IgD-negative memory B cell (primary cell): ENCODE measurements around the gene NELFA. TPM values are rescaled to one million over a fixed set of nuclear protein-coding genes. Genes with fewer than 3 reads are reported as not detected.
"Not testable (repeated sequence)": the region's sequence is repeated elsewhere in the genome, so short reads cannot be mapped to it uniquely, and the experiment has no call there.

Source experiments
- H3K27ac Mint-ChIP-seq, 3 donors: one replicate each; pipeline ENCODE4 v1.8.0; 2020 to 2022; ENCODE audit warnings: mild to moderate bottlenecking in 3 of 3, mixed read lengths in 3 of 3, moderate library complexity in 1 of 3
- H3K27me3 Mint-ChIP-seq: one replicate; pipeline ENCODE4 v1.8.0; 2021; ENCODE audit warnings: mixed read lengths
- H3K36me3 Mint-ChIP-seq: one replicate; pipeline ENCODE4 v1.8.0; 2020; ENCODE audit warnings: mild to moderate bottlenecking, mixed read lengths
- H3K4me1 Mint-ChIP-seq, 3 donors: one replicate each; pipeline ENCODE4 v1.8.0; 2020 to 2022; ENCODE audit warnings: mixed read lengths in 3 of 3, mild to moderate bottlenecking in 1 of 3
- H3K4me3 Mint-ChIP-seq, 4 donors: one replicate each; pipeline ENCODE4 v1.8.0; 2020 to 2022; ENCODE audit warnings: mild to moderate bottlenecking in 4 of 4, mixed read lengths in 4 of 4, moderate library complexity in 3 of 4
- H3K9me3 Mint-ChIP-seq, 3 donors: one replicate each; pipeline ENCODE4 v1.8.0; 2020 to 2021; ENCODE audit warnings: mixed read lengths in 3 of 3, mild to moderate bottlenecking in 1 of 3
- polyA plus RNA-seq: library from polyadenylated mRNA; unstranded; fragments of 300-500 nt; fragmentation: Illumina TruSeq; gene quantifications from one replicate; pipeline ENCODE4 v1.2.3, GENCODE V29; 2021

NELFA gene
- polyA plus RNA-seq, 1 donor from 2014 or later, result 44.7 TPM

DNA sequence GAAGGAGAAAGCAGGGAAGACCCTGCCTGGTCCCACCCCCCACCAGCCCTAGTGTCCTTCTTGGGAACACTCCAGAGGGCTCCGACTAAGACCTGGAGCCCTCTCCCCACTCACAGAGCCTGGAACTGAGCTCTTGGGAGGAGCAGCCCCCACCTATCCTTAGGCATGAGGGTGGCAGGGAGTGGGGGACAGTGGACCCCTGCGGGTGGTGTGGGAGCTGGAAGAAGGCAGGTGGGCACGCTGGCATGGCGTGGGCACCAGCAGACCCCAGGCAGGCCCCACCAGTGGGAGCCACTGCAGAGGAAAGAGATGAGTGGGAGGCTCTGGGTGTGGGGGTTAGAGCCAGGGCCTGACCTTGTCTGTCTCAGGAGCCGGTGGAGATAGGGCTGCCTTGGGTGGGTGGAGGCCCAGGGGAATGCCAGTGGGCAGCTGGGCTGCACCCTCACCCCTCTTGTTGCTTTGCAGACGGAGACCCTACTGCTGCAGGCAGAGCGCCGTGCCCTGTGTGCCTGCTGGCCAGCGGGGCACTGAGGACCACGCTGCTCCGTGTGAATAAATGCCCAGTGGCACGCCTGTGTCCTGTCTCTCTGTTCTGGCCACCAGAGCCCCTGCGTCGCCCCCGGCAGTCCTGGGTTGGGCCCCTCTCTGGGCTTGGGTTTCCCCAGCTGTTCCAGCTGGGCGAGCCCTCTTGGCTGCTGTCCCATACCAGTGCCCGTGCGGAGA, 34.8 kb upstream of the NELFA start:
- peaks cover 0 to 2% (median 0%) of the 10 kb centered on the region in 3 donors for H3K4me1 Mint-ChIP-seq
- no peaks in the 10 kb centered on the region for H3K9me3 Mint-ChIP-seq
- H3K27ac Mint-ChIP-seq, result peak overlapping the region in 1 of 3 donors; percentile 58
- peaks cover 22% of the 10 kb centered on the region for H3K27me3 Mint-ChIP-seq
- peak overlapping the region; percentile 23 to 76 (median 46) for H3K4me3 Mint-ChIP-seq
- H3K36me3 Mint-ChIP-seq, result no peaks in the 10 kb centered on the region

DNA sequence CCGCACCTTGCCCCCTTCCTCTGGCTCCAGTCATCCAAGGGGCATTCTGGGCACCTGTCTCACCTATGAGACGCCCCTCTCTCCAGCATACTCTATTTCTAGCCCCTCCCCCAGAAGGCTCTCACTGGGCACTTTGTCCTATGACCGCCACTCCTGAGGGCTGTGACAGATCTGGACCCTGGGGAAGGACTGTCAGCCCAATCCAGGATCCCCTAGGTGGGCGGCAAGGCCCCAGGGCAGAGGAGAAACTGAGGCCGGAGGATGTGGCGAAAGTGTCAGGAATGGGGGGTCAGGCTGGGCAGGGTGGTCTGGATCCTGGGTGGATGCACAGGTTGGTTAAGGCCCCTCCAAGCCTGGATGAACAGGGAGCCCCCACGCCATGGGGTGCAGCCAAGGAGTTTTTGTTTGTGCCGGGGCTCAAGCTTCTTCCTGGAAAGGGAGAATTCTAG, 34.2 kb upstream of the NELFA start:
- Mint-ChIP-seq H3K4me1 (peaks cover 0 to 2% (median 0%) of the 10 kb centered on the region in 3 donors), H3K27me3 (peaks cover 19% of the 10 kb centered on the region), H3K36me3 (no peaks in the 10 kb centered on the region), H3K27ac (no peak overlapping the region), H3K4me3 (peak overlapping the region; percentile 57 to 89 (median 75)), H3K9me3 (no peaks in the 10 kb centered on the region)

- Mint-ChIP-seq H3K27me3 (peaks cover 18% of the 10 kb centered on the region), H3K4me3 (peak overlapping the region; percentile 57 to 95 (median 83)), H3K27ac (no peak overlapping the region), H3K4me1 (peaks cover 0 to 2% (median 0%) of the 10 kb centered on the region in 3 donors), H3K9me3 (no peaks in the 10 kb centered on the region), H3K36me3 (no peaks in the 10 kb centered on the region)
Observed at GRCh38 chr4:2042204-2042946, 33.6 kb upstream of the NELFA start.

DNA sequence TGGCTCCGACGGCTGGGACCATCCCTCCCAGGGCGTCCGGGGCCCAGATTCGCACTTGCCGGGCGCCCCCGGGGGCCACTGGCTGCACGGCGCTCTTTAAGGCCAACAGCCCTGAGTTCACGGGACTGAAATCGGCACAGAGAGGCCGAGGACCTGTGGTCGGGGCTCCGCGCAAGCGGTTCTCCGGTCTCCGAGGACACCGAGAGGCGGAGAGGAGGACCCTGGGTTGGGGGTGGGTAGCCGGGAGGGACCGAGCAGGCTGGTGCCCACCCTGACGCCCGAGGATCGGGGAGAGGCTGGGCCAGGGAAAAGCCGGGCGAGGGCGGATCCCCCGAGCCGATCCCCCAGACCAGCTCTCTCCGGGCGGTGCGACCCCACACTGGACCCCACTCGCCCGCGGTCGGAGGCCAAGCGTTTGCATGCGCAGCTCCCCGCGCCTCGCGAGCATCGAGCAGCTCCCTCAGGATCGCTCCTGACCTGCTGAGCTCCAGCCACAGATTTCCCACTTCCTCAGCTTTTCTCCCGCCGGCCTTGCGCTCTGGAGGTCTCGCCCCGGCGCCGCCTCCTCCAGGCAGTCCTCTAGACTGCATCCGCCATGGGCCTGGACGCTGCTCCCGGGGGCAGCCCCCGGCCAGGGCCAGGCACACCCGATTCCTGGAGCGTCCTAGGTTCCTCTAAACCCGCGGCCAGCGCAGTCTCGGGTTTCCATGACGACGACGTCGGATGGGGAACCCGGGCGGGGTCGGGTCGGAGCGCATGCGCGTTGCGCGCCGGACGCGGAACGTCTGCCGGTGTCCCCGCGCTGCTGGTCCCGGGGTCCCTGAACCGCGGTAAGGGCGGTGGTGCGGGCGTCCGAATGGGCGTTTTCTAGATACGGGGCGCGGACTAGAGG, 32.7 kb upstream of the NELFA start:
- peaks cover 0 to 2% (median 0%) of the 10 kb centered on the region in 3 donors for H3K4me1 Mint-ChIP-seq
- H3K4me3 Mint-ChIP-seq, result peak overlapping the region; percentile 83 to 95 (median 88)
- H3K9me3 Mint-ChIP-seq, result no peaks in the 10 kb centered on the region
- H3K36me3 Mint-ChIP-seq, result no peaks in the 10 kb centered on the region
- H3K27me3 Mint-ChIP-seq, result peaks cover 21% of the 10 kb centered on the region
- peak overlapping the region in 2 of 3 donors; percentile 76 to 81 for H3K27ac Mint-ChIP-seq

- Mint-ChIP-seq H3K9me3 (no peaks in the 10 kb centered on the region), H3K27me3 (peaks cover 16% of the 10 kb centered on the region), H3K27ac (peak overlapping the region in 1 of 3 donors; percentile 39), H3K4me1 (peaks cover 0 to 2% (median 0%) of the 10 kb centered on the region in 3 donors), H3K36me3 (no peaks in the 10 kb centered on the region), H3K4me3 (peak overlapping the region; percentile 17 to 85 (median 55))
Observed at GRCh38 chr4:2040391-2041238, 31.8 kb upstream of the NELFA start.

DNA sequence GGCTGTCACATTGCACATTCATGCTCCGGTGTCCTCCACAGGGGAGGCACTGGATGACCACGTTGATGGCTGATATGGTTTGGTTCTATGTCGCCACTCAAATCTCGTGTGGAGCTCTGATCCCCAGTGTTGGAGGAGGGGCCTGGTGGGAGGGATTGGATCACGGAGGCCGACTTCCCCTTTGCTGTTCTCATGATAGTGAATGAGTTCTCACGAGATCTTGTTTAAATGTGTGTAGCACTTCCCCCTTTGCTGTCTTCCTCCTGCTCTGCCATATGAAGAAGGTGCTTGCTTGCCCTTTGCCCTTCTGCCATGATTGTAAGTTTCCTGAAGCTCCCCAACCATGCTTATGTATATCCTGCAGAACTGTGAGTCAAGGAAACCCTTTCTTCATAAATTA, 28.1 kb upstream of the NELFA start:
- Mint-ChIP-seq H3K4me1 (peaks cover 0 to 2% (median 0%) of the 10 kb centered on the region in 3 donors), H3K36me3 (no peaks in the 10 kb centered on the region), H3K27me3 (peaks cover 30% of the 10 kb centered on the region), H3K27ac (no peak overlapping the region), H3K9me3 (no peaks in the 10 kb centered on the region), H3K4me3 (no peak overlapping the region)

DNA sequence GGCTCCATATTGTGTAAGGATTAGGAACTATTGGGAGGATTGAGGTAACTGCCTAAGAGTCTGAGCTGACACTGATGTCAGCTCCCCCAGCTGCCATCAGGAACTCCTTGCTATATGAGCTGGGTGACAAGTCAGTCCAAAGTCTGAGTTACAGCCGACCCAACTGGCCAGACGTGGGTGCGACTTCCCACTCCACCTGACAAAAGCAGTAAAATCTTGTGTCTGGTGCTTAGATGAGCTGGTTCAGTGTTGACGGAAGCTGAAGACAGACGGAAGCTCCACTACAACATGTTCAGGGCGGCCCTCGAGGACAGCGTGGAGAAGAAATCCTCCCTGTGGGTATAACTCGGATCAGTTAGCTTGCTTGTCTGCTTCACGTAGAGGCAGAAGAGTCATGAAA, 27.6 kb upstream of the NELFA start:
- Mint-ChIP-seq H3K36me3 (no peaks in the 10 kb centered on the region), H3K4me1 (no peaks in the 10 kb centered on the region), H3K27ac (no peak overlapping the region), H3K27me3 (peaks cover 28% of the 10 kb centered on the region), H3K4me3 (no peak overlapping the region), H3K9me3 (no peaks in the 10 kb centered on the region)

DNA sequence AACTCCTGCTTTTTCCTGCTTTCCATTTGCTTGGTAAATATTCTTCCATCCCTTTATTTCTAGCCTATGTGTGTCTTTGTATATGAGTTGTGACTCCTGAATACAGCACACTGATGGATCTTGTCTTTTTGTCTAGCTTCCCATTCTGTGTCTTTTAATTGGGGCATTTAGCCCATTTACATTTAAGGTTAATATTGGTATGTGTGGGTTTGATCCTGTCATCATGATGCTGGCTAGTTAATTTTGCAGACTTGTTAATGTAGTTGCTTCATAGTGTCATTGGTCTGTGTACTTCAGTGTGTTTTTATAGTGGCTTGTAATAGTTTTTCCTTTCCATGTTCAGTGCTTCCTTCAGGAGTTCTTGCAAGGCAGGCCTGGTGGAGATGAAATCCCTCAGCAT, 22.4 kb upstream of the NELFA start:
- not testable (repeated sequence) for H3K4me1 Mint-ChIP-seq, H3K9me3 Mint-ChIP-seq, H3K27ac Mint-ChIP-seq, H3K4me3 Mint-ChIP-seq, H3K36me3 Mint-ChIP-seq
- H3K27me3 Mint-ChIP-seq, result peaks cover 19% of the 10 kb centered on the region

GRCh38 chr4:2027120-2027519, 18.3 kb upstream of the NELFA start:
- not testable (repeated sequence) for H3K4me3 Mint-ChIP-seq, H3K36me3 Mint-ChIP-seq, H3K27ac Mint-ChIP-seq, H3K9me3 Mint-ChIP-seq, H3K4me1 Mint-ChIP-seq
- peaks cover 22% of the 10 kb centered on the region for H3K27me3 Mint-ChIP-seq

DNA sequence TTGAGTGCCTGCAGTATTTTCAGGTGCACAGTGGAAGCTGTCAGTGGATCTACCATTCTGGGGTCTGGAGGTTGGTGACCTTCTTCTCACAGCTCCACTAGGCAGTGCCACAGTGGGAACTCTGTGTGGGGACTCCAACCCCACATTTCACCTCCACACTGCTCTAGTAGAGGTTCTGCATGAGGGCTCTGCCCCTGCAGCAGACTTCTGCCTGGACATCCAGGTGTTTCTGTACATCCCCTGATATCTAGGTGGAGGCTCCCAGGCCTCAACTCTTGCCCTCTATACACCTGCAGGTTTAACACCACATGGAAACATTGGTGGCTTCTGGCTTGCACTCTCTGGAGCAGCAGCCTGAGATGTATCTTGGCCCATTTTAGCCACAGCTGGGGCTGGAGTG, 17.0 kb upstream of the NELFA start:
- no peaks in the 10 kb centered on the region for H3K36me3 Mint-ChIP-seq
- no peak overlapping the region for H3K4me3 Mint-ChIP-seq
- no peaks in the 10 kb centered on the region for H3K4me1 Mint-ChIP-seq
- H3K27ac Mint-ChIP-seq, result no peak overlapping the region
- peaks cover 4 to 10% (median 9%) of the 10 kb centered on the region in 3 donors for H3K9me3 Mint-ChIP-seq
- H3K27me3 Mint-ChIP-seq, result peaks cover 27% of the 10 kb centered on the region

DNA sequence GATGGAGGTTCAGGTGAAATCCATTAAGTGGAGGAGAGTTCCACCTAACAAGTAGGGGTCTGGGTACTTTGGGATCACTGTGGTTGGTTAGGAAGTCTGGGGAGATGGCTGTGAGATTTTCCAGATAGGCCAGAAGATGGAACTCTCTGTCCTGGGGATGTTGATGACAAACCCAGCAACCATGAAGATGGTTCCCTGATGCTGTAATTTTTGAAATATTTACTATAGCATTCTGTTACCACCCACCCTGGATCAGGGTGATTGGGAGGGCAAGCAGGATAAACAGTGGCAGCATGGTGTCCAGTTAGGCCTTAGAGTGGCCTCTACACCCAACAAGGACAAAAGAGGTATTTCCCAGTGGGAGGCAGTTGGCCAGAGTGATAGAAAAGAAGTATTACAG, 15.9 kb upstream of the NELFA start:
- Mint-ChIP-seq H3K4me1 (no peaks in the 10 kb centered on the region), H3K4me3 (no peak overlapping the region), H3K9me3 (peaks cover 4 to 10% (median 9%) of the 10 kb centered on the region in 3 donors), H3K27me3 (peaks cover 25% of the 10 kb centered on the region), H3K36me3 (no peaks in the 10 kb centered on the region), H3K27ac (no peak overlapping the region)

DNA sequence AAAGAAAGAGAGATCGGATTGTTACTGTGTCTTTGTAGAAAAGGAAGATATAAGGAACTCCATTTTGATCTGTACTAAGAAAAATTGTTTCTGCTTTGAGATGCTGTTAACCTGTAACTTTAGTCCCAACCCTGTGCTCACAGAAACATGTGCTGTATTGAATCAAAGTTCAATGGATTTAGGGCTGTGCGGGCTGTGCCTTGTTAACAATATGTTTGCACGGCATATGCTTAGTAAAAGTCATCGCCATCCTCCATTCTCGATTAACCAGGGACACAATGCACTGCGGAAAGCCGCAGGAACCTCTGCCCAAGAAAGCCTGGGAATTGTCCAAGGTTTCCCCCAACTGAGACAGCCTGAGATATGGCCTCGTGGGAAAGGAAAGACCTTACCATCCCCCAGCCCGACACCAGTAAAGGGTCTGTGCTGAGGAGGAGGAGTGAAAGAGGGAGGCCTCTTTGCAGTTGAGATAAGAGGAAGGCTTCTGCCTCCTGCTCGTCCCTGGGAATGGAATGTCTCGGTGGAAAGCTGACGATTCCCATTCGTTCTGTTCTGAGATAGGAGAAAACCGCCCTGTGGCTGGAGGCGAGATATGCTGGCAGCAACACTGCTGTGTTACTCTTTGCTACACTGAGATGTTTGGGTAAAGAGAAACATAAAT, 12.7 kb upstream of the NELFA start:
- H3K27ac Mint-ChIP-seq, H3K9me3 Mint-ChIP-seq, H3K36me3 Mint-ChIP-seq, H3K4me1 Mint-ChIP-seq, H3K4me3 Mint-ChIP-seq: not testable (repeated sequence)
- H3K27me3 Mint-ChIP-seq, result peaks cover 28% of the 10 kb centered on the region

DNA sequence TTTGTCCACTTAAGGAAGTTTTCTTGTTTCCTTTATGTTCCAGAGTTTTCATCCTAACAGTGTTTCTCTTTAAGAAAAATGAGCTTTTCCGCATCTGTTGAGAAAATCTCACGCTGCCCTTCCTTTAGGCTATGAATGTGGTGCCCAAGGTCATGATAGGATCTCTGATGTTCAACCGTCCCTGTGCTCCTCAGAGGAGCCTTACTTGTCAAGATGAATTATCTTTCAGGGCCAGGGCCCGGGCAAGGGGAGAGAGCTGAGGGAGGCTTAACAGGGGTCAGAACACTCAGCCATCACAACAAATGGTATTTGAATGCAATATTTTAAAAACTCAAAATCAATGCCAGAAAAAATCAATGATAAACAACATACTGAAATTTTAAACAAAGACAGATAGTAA, 6.2 kb upstream of the NELFA start:
- Mint-ChIP-seq H3K36me3 (no peaks in the 10 kb centered on the region), H3K27ac (no peak overlapping the region), H3K9me3 (no peaks in the 10 kb centered on the region), H3K27me3 (peaks cover 10% of the 10 kb centered on the region), H3K4me1 (peaks cover 0 to 8% (median 2%) of the 10 kb centered on the region in 3 donors), H3K4me3 (peak overlapping the region in 1 of 4 donors; percentile 60)

DNA sequence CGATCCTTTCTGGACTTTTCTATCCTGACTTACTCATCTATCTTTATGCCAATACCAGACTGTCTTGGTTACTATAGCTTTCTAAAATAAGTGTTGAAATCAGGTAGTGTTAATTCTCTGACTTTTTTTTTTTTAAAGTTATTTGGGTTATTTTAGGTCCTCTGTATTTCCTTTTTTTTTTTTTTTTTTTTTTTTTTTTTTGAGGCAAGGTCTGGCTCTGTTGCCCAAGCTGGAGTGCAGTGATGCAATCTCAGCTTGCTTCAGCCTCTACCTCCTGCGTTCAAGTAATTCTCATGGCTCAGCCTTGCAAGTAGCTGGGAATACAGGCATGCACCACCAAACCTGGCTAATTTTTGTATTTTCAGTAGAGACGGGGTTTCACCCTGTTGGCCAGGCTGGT, 2.8 kb upstream of the NELFA start:
- Mint-ChIP-seq H3K9me3 (no peaks in the 10 kb centered on the region), H3K27ac (peak overlapping the region in 1 of 3 donors; percentile 58), H3K27me3 (peaks cover 5% of the 10 kb centered on the region), H3K4me1 (peaks cover 11 to 22% (median 17%) of the 10 kb centered on the region in 3 donors), H3K4me3 (peak overlapping the region in 1 of 4 donors; percentile 99), H3K36me3 (no peaks in the 10 kb centered on the region)
